HepG2 (cell line): ENCODE data around the gene RITA1. TPM values are rescaled to one million over a fixed set of nuclear protein-coding genes. Genes with fewer than 3 reads are reported as not detected.

ENCODE experiments used
- ATAC-seq: fragments of 200-7000 bp; cut with Tn5 transposase; 3 replicates; pipeline ENCODE4 v1.9.1; 2020; ENCODE audit warnings: mild to moderate bottlenecking, moderate library complexity
- BruUV-seq: library from RNA; stranded (reverse); fragments of 400-500 nt; replicated peaks from 2 replicates; lab custom pipeline; 2021; lab: Mats Ljungman, UMichigan
- CTCF ChIA-PET: fragments of 300-600 bp; formaldehyde crosslinking; extraction: SDS; loops from one replicate; lab custom pipeline; 2021; ENCODE audit warnings: low total read pairs, inconsistent platforms, low intra/inter-chr PET ratio; lab: Yijun Ruan, JAX
- POLR2A ChIA-PET: fragments of 350-600 bp; sonication (Branson Sonifier 250); formaldehyde crosslinking; loops from one replicate; lab custom pipeline; 2020; ENCODE audit warnings: antibody characterized with exemption, inconsistent platforms; lab: Yijun Ruan, JAX
- DNase-seq: peaks from one replicate; pipeline ENCODE4 v3.0.0-alpha.2; 2015; ENCODE audit warnings: low spot score
- FAIRE-seq: peaks from 3 replicates; lab custom pipeline; 2011; peaks lifted over from hg19 to GRCh38; lab: Jason Lieb, UNC
- H2AFZ ChIP-seq: one replicate; pipeline ENCODE4 v1.6.1; 2011; ENCODE audit warnings: low read length, inconsistent platforms
- H3K27ac ChIP-seq: fragments of 300-600 bp; 3 replicates; pipeline ENCODE4 v1.8.0; 2011; ENCODE audit warnings: mixed run types, mild to moderate bottlenecking, mixed read lengths, low read length, inconsistent platforms; ENCODE audit not compliant: insufficient read depth; ENCODE audit errors: extremely low read length
- H3K27me3 ChIP-seq, 2 experiments: fragments of 200-600 bp in 1 of 2; 2 replicates in 1 of 2; 3 replicates in 1 of 2; pipeline versions ENCODE4 v1.6.0 to v1.8.0; 2011; ENCODE audit warnings: low read length in 2 of 2, mild to moderate bottlenecking in 2 of 2, moderate library complexity in 2 of 2, inconsistent platforms in 1 of 2; ENCODE audit not compliant: insufficient read depth in 2 of 2, control insufficient read depth in 1 of 2
- H3K36me3 ChIP-seq, 2 experiments: fragments of 200-600 bp in 1 of 2; replicated peaks in 1 of 2; 2 replicates in 1 of 2; 3 replicates in 1 of 2; pipeline versions ENCODE4 v1.5.1 to v1.8.0; 2011; ENCODE audit warnings: low read length in 2 of 2, inconsistent platforms in 1 of 2; ENCODE audit not compliant: insufficient read depth in 2 of 2, control insufficient read depth in 1 of 2
- H3K4me1 ChIP-seq: 2 replicates; pipeline ENCODE4 v1.5.1; 2012; ENCODE audit warnings: low read length, inconsistent platforms; ENCODE audit not compliant: insufficient read depth
- H3K4me2 ChIP-seq: 2 replicates; pipeline ENCODE4 v1.6.0; 2011; ENCODE audit warnings: low read depth, low read length, inconsistent platforms
- H3K4me3 ChIP-seq, 3 experiments: fragments of 200-600 bp in 1 of 3; sonication (generic), shearing (Covaris generic) in 1 of 3; replicated peaks in 1 of 3; 2 replicates each; pipeline ENCODE4 v1.5.1; 2011 to 2016; ENCODE audit warnings: low read length in 3 of 3, inconsistent platforms in 2 of 3, low read depth in 2 of 3, mild to moderate bottlenecking in 2 of 3, control low read depth in 1 of 3, mixed read lengths in 1 of 3; ENCODE audit not compliant: insufficient read depth in 1 of 3
- H3K79me2 ChIP-seq: one replicate; pipeline ENCODE4 v1.6.1; 2011; ENCODE audit warnings: low read length, inconsistent platforms; ENCODE audit not compliant: insufficient read depth
- H3K9ac ChIP-seq: 2 replicates; pipeline ENCODE4 v1.6.0; 2011; ENCODE audit warnings: mild to moderate bottlenecking, low read depth, low read length, inconsistent platforms; ENCODE audit not compliant: insufficient read depth
- H3K9me3 ChIP-seq: 2 replicates; pipeline ENCODE4 v1.5.1; 2012; ENCODE audit warnings: mild to moderate bottlenecking, low read length
- H4K20me1 ChIP-seq: 2 replicates; pipeline ENCODE4 v1.6.0; 2011; ENCODE audit warnings: inconsistent platforms, mild to moderate bottlenecking, low read length, moderate library complexity; ENCODE audit not compliant: insufficient read depth
- FOXP4 ChIP-seq: sonication (generic); formaldehyde crosslinking; IDR thresholded peaks from 2 replicates; pipeline ENCODE4 v1.4.0; 2020; ENCODE audit warnings: missing genetic modification reagents
- HNF1B ChIP-seq: sonication (generic); formaldehyde crosslinking; IDR thresholded peaks from 2 replicates; pipeline ENCODE4 v1.5.1; 2020; ENCODE audit warnings: mild to moderate bottlenecking, moderate library complexity, missing genetic modification reagents
- LCORL ChIP-seq, 2 experiments: fragments of 450-650 bp in 1 of 2; sonication (generic) in 1 of 2; formaldehyde crosslinking in 1 of 2; IDR thresholded peaks; 2 replicates each; pipeline versions ENCODE4 v1.5.0 to v1.6.1; 2017 to 2020; ENCODE audit warnings: antibody characterized with exemption in 1 of 2, missing genetic modification reagents in 1 of 2
- RNF219 ChIP-seq: sonication (generic); formaldehyde crosslinking; IDR thresholded peaks from 2 replicates; pipeline ENCODE4 v1.5.0; 2020; ENCODE audit warnings: mild to moderate bottlenecking, missing genetic modification reagents
- ZHX2 ChIP-seq, 2 experiments: sonication (generic) in 1 of 2; formaldehyde crosslinking in 1 of 2; IDR thresholded peaks; 2 replicates each; pipeline versions ENCODE4 v1.6.1 to v1.9.0; 2014 to 2022; ENCODE audit warnings: antibody characterized with exemption in 1 of 2, borderline replicate concordance in 1 of 2, inconsistent platforms in 1 of 2, low read depth in 1 of 2, missing genetic modification reagents in 1 of 2
- ZNF12 ChIP-seq: sonication (generic); formaldehyde crosslinking; IDR thresholded peaks from 2 replicates; pipeline ENCODE4 v1.5.0; 2020; ENCODE audit warnings: missing genetic modification reagents
- ZNF891 ChIP-seq: sonication (generic); formaldehyde crosslinking; IDR thresholded peaks from 2 replicates; pipeline ENCODE4 v1.5.0; 2020; ENCODE audit warnings: mild to moderate bottlenecking, missing genetic modification reagents
- WGBS: methylation state at CpG from one replicate; pipeline ENCODE4 v1.1.6; 2017; ENCODE audit warnings: low lambda C conversion rate; 5-methylcytosine and 5-hydroxymethylcytosine counted together
- in situ Hi-C: cut with HindIII; loops from 2 replicates; pipeline ENCODE4 v1.10.0; 2017; ENCODE audit warnings: low pct_unique_long_range_greater_than_20kb; ENCODE audit not compliant: extremely low pct_ligation_motif_present
- intact Hi-C: fragments of 100-400 bp; cut with micrococcal nuclease; formaldehyde crosslinking; loops from one replicate; pipeline ENCODE4 v1.10.0; 2022; ENCODE audit not compliant: unreplicated experiment
- polyA plus RNA-seq, 8 experiments: library from polyadenylated mRNA; depleted of rRNA in 3 of 8; stranded (reverse) in 7 of 8; unstranded in 1 of 8; fragments of >200 nt; fragmentation: Illumina TruSeq in 4 of 8; extraction: Trizol in 4 of 8; gene quantifications; 2 replicates each; pipeline versions ENCODE4 v1.2.1 to v1.2.3, GENCODE V29; 2011 to 2016; ENCODE audit warnings: low read depth in 4 of 8, missing spikeins in 1 of 8, mixed read lengths in 1 of 8; ENCODE audit not compliant: insufficient read depth in 1 of 8
- total RNA-seq, 5 experiments: library from RNA; depleted of rRNA; stranded (reverse); fragments of >200 nt; fragmentation: Illumina TruSeq; extraction: Trizol; gene quantifications; 2 replicates each; pipeline ENCODE4 v1.2.3, GENCODE V29; 2016; ENCODE audit warnings: low read depth in 1 of 5

Gene RITA1
- total and polyA plus RNA-seq, 2 of the 13 experiments (the other 11 are each of a cell fraction or from before 2014, with no cell fraction given), result 12.4 to 28.9 TPM

GRCh38 chr12:113173081-113173698 is 12.3 kb upstream of the RITA1 start:
- CTCF ChIA-PET, result interaction anchor here (2.3 kb wide), 1 partner anchor 124 kb away, joined by 20 read pairs; no protein-coding TSS in a partner anchor
- peaks cover 48 to 77% of the 10 kb centered on the region in 2 experiments for H3K36me3 ChIP-seq
- no TSS peak for BruUV-seq

More at GRCh38 chr12:113173081-113173698, 12.3 kb upstream of the RITA1 start:
- 98% methylated on average over 7 of the region's 7 CpGs for WGBS
- POLR2A ChIA-PET, result no interaction called here
- ATAC-seq (no peak), FAIRE-seq (no peak), DNase-seq (no peak)
- in situ Hi-C loops, result no loop called here
- H3K4me3 ChIP-seq, result no peak overlapping the region
- H3K27ac ChIP-seq, result no peak overlapping the region
- no peaks in the 10 kb centered on the region for H3K79me2 ChIP-seq
- H3K4me1 ChIP-seq, result no peaks in the 10 kb centered on the region
- no peak overlapping the region for H2AFZ ChIP-seq
- no peaks in the 10 kb centered on the region for H3K27me3 ChIP-seq
- H3K9ac ChIP-seq, result no peak overlapping the region
- no peak overlapping the region for H3K4me2 ChIP-seq
- TF ChIP-seq ZNF891 (CRISPR knock-in tag) (no peak), ZNF12 (no peak), HNF1B (CRISPR knock-in tag) (no peak), RNF219 (CRISPR knock-in tag) (no peak), ZHX2 (IDR thresholded peaks at IDR 0.05; ENCODE audit: low read depth) (no peak), ZHX2 (CRISPR knock-in tag; IDR thresholded peaks at IDR 0.05; ENCODE audit: borderline replicate concordance) (no peak), LCORL (IDR thresholded peaks at IDR 0.05) (no peak), LCORL (CRISPR knock-in tag; IDR thresholded peaks at IDR 0.05) (no peak), FOXP4 (no peak)
- peaks cover 4% of the 10 kb centered on the region; the same call in 1 of the 2 replicates for H4K20me1 ChIP-seq
- no peaks in the 10 kb centered on the region for H3K9me3 ChIP-seq
- intact Hi-C loops, result no loop called here
